Measurements from ENCODE around the gene AGTRAP.

GRCh38 chr1:11800391-11800755 lies 64.4 kb downstream of the AGTRAP start:
- TF ChIP-seq EZH2 (IDR thresholded peaks at IDR 0.05; ENCODE audit: low read length, missing control alignments) (no peak), CTCF (conservative IDR thresholded peaks at IDR 0.05 in 1 of 2, IDR thresholded peaks at IDR 0.05 in 1 of 2; ENCODE audit: low read depth in 1 of 2, low read length in 2 of 2) (no peak)

Measured in fibroblast of lung (primary cell).